HG03097 (cell line): ENCODE measurements around the gene NPTX2.

Experiments used
- ATAC-seq: cut with Tn5 transposase; IDR thresholded peaks from one replicate; pipeline ENCODE4 v1.9.1; 2021; ENCODE audit not compliant: unreplicated experiment, low FRiP score

Gene NPTX2

GRCh38 chr7:98651760-98652159 lies 34.7 kb downstream of the NPTX2 start:
- no peak for ATAC-seq

DNA sequence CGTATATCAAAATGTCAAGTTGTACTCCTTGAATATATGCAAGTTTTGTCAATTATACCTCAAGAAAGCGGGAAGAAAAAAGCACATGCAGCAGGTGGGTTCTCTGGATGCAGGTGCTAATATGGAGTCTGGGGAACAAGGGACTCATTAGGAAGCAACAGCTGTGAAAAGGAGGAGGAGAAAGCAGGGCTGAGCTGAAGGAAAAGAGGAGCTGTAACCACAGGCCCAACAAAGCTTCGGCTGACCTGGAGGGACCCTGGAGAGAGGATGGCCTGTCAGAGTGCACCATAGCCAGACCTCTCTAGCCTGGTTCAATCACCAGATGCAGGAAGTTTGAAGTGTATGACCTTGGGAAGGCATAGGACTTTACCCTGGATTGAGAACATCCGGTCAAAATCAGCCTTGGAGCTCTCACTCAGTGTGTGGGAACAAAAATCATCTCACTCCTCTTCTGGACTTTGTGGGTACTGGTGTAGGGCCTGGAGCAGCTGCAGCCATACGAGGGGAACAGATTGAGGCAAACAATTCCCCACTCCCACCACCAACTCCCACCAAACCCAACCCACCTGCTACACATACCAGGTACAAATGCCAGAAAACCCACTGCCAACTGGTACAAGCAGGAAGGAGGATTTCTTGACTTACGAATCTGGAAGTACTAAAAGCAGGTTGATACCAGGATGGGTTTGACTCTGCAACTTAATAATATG lies 36.7 kb downstream of the NPTX2 start:
- no peak for ATAC-seq

DNA sequence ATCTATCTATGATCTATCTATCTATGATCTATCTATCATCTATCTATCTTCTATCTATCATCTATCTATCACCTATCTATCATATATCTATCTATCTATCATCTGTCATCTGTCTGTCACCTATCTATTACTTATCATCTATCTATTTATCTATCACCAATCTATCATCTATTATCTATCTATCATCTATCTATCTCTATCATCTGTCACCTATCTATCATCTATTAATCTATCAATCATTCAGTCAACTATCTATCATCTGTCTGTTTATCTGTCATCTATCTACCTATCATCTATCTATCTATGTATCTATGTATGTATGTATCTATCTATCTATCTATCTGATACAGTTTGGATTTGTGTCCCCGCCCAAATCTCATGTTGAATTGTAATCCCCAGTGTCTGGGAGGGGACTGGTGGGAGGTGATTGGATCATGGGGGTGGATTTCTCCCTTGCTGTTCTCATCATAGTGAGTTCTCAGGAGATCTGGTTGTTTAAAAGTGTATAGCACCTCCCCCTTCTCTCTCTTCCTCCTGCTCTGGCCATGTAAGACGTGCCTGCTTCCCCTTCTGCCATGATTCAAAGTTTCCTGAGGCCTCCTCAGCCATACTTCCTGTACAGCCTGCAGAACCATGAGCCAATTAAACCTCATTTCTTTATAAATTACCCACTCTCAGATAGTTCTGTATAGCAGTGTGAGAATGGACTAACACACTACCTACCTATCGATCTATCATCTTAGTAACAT lies 37.6 kb downstream of the NPTX2 start:
- no peak for ATAC-seq

GRCh38 chr7:98655611-98656010 lies 38.5 kb downstream of the NPTX2 start:
- ATAC-seq = no peak

- no peak for ATAC-seq
Measured at GRCh38 chr7:98656899-98657298, 39.8 kb downstream of the NPTX2 start.

DNA sequence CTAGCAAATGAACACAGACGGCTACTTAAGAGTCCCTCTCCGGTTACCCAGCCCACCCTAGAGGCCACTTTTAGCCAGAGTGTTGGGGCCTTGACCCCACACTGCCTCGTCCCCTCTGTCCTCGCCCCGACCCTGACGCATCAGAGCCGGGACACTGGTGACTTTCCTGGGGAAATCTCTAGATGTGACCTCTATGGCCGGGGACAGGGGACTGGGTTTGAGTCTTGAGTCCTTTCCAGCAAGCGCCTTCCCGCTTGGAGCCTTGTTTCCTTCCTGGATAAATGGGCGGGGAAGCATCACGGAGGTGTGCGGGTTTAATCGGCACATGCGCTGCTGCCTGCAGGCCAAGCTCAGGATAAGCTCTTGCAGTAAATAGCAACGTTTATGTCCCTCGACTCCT lies 40.7 kb downstream of the NPTX2 start:
- ATAC-seq = no peak

- no peak for ATAC-seq
Measured at GRCh38 chr7:98659756-98660155, 42.7 kb downstream of the NPTX2 start.

DNA sequence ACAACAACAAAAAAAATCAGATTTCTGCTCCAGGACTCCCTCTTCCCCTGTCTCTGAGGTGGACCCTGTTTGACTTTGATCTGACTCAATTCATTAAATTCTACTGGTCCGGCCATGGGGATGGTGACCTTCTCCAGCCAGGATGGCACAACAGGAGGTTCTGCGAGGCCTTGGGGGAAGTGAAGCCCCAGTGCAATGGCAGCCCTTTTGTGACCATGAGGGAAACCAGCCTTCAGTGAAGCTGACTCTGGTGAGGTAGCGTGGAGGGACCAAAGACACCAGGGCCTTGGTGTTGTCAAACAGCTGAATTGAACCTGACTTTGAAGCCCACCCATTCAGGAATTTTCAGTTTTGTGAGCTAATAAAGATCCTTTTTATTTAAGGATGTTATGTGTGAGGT lies 44.5 kb downstream of the NPTX2 start:
- no peak for ATAC-seq

GRCh38 chr7:98662289-98662688 lies 45.2 kb downstream of the NPTX2 start:
- ATAC-seq = no peak

DNA sequence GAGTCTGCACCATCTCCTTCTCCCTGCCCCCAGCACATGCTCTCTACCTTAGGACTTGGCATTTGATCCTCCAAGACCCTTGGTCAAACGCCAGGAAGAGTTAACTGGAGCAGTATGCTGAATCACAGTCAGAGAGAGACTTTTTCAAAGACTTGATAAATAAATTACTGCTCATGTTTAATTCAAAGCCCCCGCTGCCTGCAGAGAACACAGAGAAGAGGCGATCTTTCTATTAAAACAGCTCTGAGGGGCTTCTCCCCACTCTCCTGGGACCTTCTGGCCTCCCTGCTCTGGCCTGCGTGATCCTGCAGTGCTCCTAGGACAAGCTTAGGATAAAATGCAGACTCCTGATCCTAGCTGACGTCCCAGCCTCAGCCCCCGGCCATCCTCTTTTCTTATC lies 47.8 kb downstream of the NPTX2 start:
- no peak for ATAC-seq

DNA sequence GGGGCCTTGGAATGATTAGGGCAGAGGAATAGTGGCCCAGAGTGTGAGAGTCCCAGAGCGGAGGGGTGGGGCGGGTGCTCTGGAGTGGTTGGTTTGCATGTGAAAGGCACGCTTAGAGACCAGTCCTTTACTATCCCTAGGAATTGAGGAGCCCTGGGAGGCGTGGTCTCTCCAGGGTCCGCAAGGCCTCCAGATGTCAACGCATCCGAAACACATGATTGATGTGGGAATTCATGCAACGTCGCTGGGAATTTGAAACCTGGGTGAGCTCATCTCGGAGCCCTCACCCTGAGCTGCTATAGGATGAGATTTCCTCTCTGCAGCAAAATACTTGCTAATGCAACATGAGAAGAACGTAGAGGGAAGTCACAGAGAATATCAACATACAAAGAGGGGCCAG lies 51.2 kb downstream of the NPTX2 start:
- no peak for ATAC-seq

GRCh38 chr7:98669329-98670000 lies 52.4 kb downstream of the NPTX2 start:
- ATAC-seq = no peak

GRCh38 chr7:98670186-98670585 lies 53.1 kb downstream of the NPTX2 start:
- ATAC-seq = no peak

DNA sequence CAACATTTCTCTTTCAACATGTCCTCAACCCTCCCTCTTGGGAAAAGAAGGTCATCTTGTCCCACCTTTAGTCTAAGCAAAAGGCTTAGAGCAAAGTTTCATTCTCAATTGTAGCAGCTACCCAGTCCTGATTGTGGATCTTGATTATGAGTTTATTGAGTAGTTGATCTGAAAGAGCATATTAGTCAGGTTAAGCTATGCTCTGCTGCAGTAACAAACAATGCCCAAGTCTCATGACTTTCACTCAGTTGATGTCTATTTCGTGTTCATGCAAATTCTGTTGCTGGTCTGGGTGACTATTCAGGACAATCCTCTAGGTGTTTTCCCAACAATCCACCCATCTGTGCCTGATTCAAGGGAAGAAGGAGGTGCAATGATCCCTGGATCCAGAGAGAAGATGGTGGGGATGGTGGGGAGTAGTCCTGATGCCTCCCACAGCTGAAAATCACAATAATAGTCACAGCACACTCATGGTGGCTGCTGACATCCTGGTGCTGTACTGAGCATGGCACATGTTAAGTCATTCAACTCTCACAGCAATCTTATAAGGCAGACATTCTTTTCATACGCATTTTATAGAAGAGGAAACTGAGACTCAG lies 54.7 kb downstream of the NPTX2 start:
- no peak for ATAC-seq

GRCh38 chr7:98674461-98674860 lies 57.4 kb downstream of the NPTX2 start:
- ATAC-seq = no peak

- no peak for ATAC-seq
Measured at GRCh38 chr7:98674881-98675280, 57.8 kb downstream of the NPTX2 start.

DNA sequence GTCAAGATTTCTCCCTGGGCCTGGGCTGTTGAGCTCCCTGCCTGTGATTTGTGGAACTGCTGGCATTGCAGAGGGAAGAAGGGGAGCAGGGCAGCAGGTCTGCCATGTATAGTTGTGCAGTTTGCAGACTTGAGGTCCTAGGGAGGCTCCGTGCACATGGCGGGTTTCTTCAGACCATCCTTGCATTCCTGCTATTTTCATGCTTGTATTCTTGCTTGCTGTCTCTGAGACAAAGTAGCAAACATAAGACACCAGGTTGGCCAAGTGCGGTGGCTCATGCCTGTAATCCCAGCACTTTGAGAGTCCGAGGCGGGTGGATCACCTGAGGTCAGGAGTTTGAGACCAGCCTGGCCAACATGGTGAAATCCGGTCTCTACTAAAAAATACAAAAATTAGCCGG lies 61.1 kb downstream of the NPTX2 start:
- no peak for ATAC-seq
